HG03378 (cell line): ENCODE results near the gene TBX20.

Source experiments
- ATAC-seq: cut with Tn5 transposase; IDR thresholded peaks from one replicate; pipeline ENCODE4 v1.9.1; 2021; ENCODE audit warnings: mild to moderate bottlenecking, moderate library complexity; ENCODE audit not compliant: unreplicated experiment

Gene TBX20, protein sequence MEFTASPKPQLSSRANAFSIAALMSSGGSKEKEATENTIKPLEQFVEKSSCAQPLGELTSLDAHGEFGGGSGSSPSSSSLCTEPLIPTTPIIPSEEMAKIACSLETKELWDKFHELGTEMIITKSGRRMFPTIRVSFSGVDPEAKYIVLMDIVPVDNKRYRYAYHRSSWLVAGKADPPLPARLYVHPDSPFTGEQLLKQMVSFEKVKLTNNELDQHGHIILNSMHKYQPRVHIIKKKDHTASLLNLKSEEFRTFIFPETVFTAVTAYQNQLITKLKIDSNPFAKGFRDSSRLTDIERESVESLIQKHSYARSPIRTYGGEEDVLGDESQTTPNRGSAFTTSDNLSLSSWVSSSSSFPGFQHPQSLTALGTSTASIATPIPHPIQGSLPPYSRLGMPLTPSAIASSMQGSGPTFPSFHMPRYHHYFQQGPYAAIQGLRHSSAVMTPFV

GRCh38 chr7:35253710-35254495 is at the start of gene TBX20:
TSS of gene TBX20 (minus strand) at chr7:35254100. CDS start at chr7:35253620, 480 bp downstream.
- ATAC-seq: no peak

DNA sequence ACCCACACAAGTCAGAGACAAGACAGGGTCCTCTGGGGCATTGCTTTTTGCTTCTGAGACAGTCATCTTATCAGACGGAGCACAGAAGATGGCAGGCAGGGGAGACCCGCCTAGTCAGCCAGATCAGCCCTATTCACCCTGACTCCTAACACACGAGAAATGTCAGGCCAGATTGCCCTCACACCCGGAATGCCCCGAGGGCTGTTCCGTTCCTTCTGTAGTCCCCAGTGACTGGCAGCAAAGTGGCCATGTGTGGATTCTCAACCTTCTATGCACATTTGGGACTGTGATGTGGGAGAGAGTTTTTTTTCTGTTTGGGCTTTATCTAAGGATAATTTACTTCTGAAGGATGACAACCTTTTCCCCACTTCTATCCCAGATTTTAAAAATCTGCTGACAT is 35.5 kb upstream of the TBX20 start:
- ATAC-seq: no peak

DNA sequence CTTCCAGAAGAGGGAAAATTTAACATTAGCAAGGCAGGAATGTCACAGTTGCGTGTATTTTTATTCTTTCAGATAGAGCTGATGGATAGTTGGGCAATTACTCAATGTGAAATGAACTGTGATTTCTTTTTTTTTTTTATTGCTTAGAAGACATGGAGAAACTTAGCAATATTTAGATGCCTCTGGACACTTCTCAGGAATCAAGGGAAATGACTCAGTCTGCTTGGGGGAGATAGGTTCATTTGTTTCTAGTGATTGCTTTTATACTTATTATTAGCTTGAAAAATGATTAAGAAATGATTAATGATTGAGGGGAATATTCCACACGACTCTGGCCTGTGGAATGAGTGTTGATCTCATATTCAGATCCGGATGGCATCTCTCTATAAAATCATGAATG is 33.1 kb upstream of the TBX20 start:
- ATAC-seq: no peak

GRCh38 chr7:35286422-35286821 is 32.5 kb upstream of the TBX20 start:
- ATAC-seq: no peak

DNA sequence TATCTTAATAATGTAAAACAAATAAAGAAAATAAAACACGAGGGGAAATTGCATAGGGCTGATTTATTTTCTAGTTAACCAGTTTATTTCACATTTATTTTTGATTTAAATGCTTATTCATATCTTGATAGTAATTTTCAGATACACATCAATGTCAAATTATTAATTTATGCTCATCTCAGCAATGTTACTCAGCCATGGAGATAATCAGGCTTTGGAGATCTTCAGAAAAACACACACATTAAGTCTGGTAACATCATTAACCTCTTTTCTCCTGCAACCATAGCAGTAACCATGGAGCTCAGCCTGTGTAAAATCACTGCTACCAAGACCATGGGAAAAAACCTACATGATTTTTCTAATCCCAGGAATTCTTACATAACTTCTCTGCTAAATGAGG is 31.9 kb upstream of the TBX20 start:
- no peak for ATAC-seq

DNA sequence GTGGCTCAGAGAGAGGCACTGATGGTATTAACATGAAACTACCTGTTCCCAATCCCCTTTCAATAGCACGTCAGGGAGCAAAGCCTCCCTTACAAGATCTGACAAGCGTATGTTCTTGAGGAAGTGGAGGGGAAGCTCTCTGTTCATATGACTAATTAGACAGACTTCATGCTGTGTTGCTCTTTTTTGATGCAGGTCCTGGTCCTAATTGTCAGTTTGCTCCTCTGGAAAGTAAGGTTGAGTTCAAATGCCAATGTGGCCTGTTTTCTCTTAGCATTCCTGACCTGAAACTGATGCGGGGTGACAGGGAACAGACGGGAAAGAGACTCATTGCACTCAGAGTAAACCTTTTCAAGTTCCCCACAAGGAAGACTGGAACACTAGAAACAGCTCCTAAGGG is 27.0 kb upstream of the TBX20 start:
- no peak for ATAC-seq

- ATAC-seq: no peak
Observed at GRCh38 chr7:35277359-35277758, 23.5 kb upstream of the TBX20 start.

DNA sequence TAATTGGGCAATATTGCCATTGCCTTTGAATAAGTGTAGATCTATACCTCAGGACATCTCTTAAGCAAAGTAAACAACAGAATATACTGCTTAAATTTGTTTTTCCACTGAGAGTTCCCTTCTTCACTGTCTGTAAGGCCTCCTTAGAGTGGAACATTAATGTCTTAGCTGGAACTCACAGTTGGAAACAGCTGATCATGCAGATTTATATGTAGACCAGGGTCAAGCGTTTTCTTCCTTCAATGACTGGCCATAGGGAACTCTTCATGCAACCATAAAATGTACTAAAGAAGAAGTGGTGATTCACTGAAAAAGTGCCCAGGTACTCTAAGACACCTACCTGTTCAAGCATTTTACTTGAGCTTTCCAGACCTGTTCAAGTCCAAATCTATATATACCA is 18.3 kb upstream of the TBX20 start:
- no peak for ATAC-seq

GRCh38 chr7:35268953-35269352 is 15.1 kb upstream of the TBX20 start:
- no peak for ATAC-seq

GRCh38 chr7:35267411-35267810 is 13.5 kb upstream of the TBX20 start:
- no peak for ATAC-seq

- ATAC-seq: no peak
Observed at GRCh38 chr7:35263396-35263795, 9.5 kb upstream of the TBX20 start.

- ATAC-seq: no peak
Observed at GRCh38 chr7:35261476-35262285, 7.8 kb upstream of the TBX20 start.

GRCh38 chr7:35261041-35261440 is 7.1 kb upstream of the TBX20 start:
- no peak for ATAC-seq

DNA sequence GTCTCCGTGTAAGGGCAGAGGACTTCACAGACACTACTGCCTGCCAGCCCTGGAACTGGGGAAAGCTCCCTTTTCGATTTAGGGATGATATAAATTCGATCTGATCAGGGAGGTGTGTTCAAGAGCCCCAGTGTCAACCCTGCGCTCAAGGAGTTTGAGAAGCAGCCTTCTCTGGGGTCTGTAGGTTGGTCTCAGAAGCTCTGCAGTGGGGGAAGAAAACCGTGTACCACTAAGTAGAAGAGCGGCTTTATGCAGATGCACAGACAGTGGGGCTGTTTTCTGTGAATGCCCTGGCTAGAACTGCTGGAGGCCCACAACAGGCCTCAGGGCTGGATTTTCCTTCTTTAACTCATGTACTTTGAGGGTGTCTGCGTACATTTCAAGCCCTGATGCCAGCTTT is 6.3 kb upstream of the TBX20 start:
- ATAC-seq: no peak

DNA sequence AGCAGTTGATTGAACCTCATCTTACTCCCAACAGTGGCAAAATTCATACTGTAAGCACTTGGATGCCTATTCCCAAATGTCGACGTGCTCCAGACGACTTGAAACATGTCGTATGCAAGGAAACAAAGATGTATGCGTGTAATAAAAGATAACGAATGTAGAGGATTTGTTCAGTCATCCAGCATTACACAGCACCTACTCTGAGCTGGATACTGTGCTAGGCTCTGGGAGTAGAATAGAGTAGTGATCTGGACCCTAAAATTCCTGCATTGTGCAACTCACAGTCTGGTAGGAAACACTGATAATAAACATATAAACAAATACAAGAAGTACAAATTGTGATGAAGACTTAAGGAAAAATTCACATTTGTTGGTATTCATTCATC is 5.6 kb upstream of the TBX20 start:
- ATAC-seq: no peak

GRCh38 chr7:35258868-35259522 is 5.1 kb upstream of the TBX20 start:
- ATAC-seq: no peak

GRCh38 chr7:35258125-35258867 is 4.4 kb upstream of the TBX20 start:
- no peak for ATAC-seq

- ATAC-seq: no peak
Observed at GRCh38 chr7:35257251-35258124, 3.6 kb upstream of the TBX20 start.
